AG04450 (cell line): ENCODE results near the gene KCNMB4. TPM values are rescaled to one million over a fixed set of nuclear protein-coding genes. Genes with fewer than 3 reads are reported as not detected.

Experiments
- CTCF ChIA-PET: fragments of 300-600, 350-600 bp; formaldehyde crosslinking; extraction: SDS; loops from one replicate; lab custom pipeline; 2022; ENCODE audit warnings: antibody characterized with exemption, inconsistent platforms; lab: Charles Lee
- POLR2A ChIA-PET: fragments of 350-600 bp; formaldehyde crosslinking; extraction: SDS; loops from one replicate; lab custom pipeline; 2021; ENCODE audit warnings: antibody characterized with exemption, inconsistent platforms; lab: Yijun Ruan, JAX
- DNase-seq: peaks from one replicate; pipeline ENCODE4 v3.0.0-alpha.2; 2011; ENCODE audit warnings: low read depth, low spot score
- H3K27ac ChIP-seq: one replicate; pipeline ENCODE4 v1.5.1; 2012; ENCODE audit warnings: low read depth, low read length, control low read depth
- H3K27me3 ChIP-seq: one replicate; pipeline ENCODE4 v1.6.0; 2012; ENCODE audit warnings: low read length; ENCODE audit not compliant: control insufficient read depth, insufficient read depth
- H3K4me3 ChIP-seq: 2 replicates; pipeline ENCODE4 v1.5.1; 2011; ENCODE audit warnings: mild to moderate bottlenecking, low read depth, low read length, control low read depth
- H3K9me3 ChIP-seq: 2 replicates; pipeline ENCODE4 v1.5.1; 2012; ENCODE audit warnings: low read length; ENCODE audit not compliant: control insufficient read depth, insufficient read depth
- CTCF ChIP-seq: IDR thresholded peaks from 2 replicates; pipeline ENCODE4 v1.5.1; 2011; ENCODE audit warnings: low read depth, low read length, control low read depth, inconsistent platforms
- polyA plus RNA-seq: library from polyadenylated mRNA; depleted of rRNA; stranded (reverse); fragments of >200 nt; gene quantifications from 2 replicates; pipeline ENCODE4 v1.2.3, GENCODE V29; 2011

The KCNMB4 gene
- polyA plus RNA-seq, 1 experiment = 0.14 TPM

GRCh38 chr12:70329728-70330127 is 36.4 kb upstream of the KCNMB4 start:
- no peak overlapping the region for H3K4me3 ChIP-seq
- no peak overlapping the region for H3K27ac ChIP-seq
- POLR2A ChIA-PET = no interaction called here
- no peaks in the 10 kb centered on the region for H3K27me3 ChIP-seq
- CTCF ChIA-PET = no interaction called here
- DNase-seq = no peak
- no peaks in the 10 kb centered on the region for H3K9me3 ChIP-seq
- TF ChIP-seq CTCF = no peak

GRCh38 chr12:70330158-70330557 is 35.9 kb upstream of the KCNMB4 start:
- CTCF ChIA-PET = no interaction called here
- no peak for TF ChIP-seq CTCF
- DNase-seq = no peak
- H3K27me3 ChIP-seq = no peaks in the 10 kb centered on the region
- H3K27ac ChIP-seq = no peak overlapping the region
- no peak overlapping the region for H3K4me3 ChIP-seq
- no peaks in the 10 kb centered on the region for H3K9me3 ChIP-seq
- POLR2A ChIA-PET = no interaction called here

GRCh38 chr12:70332236-70332635 is 33.9 kb upstream of the KCNMB4 start:
- H3K27me3 ChIP-seq = no peaks in the 10 kb centered on the region
- no peak for DNase-seq
- no peak overlapping the region for H3K4me3 ChIP-seq
- ChIA-PET POLR2A (no interaction called here), CTCF (no interaction called here)
- no peaks in the 10 kb centered on the region for H3K9me3 ChIP-seq
- no peak overlapping the region for H3K27ac ChIP-seq
- TF ChIP-seq CTCF = no peak

- no peak for TF ChIP-seq CTCF
- no peak overlapping the region for H3K27ac ChIP-seq
- no peaks in the 10 kb centered on the region for H3K9me3 ChIP-seq
- POLR2A ChIA-PET = no interaction called here
- H3K4me3 ChIP-seq = no peak overlapping the region
- CTCF ChIA-PET = no interaction called here
- DNase-seq = no peak
- H3K27me3 ChIP-seq = no peaks in the 10 kb centered on the region
Measured at GRCh38 chr12:70334742-70335141, 31.3 kb upstream of the KCNMB4 start.

GRCh38 chr12:70338531-70338930 is 27.6 kb upstream of the KCNMB4 start:
- no peak for DNase-seq
- H3K9me3 ChIP-seq = no peaks in the 10 kb centered on the region
- CTCF ChIA-PET = no interaction called here
- POLR2A ChIA-PET = no interaction called here
- H3K27ac ChIP-seq = no peak overlapping the region
- no peak overlapping the region for H3K4me3 ChIP-seq
- H3K27me3 ChIP-seq = no peaks in the 10 kb centered on the region
- TF ChIP-seq CTCF = no peak
